ENCODE data around the gene FSTL5.

Gene FSTL5

GRCh38 chr4:161949946-161950725, 213.7 kb downstream of the FSTL5 start:
- Histone ChIP-seq H3K36me3 (ENCODE audit: insufficient read depth, low read length) (no peaks in the 10 kb centered on the region), H3K9ac (ENCODE audit: low read depth, low read length) (no peak overlapping the region), H4K20me1 (ENCODE audit: insufficient read depth, low read length) (no peaks in the 10 kb centered on the region), H3K27ac (ENCODE audit: low read length) (no peak overlapping the region), H3K9me3 (ENCODE audit: insufficient read depth, low read length, severe bottlenecking) (no peaks in the 10 kb centered on the region), H3K79me2 (ENCODE audit: insufficient read depth, low read length) (no peaks in the 10 kb centered on the region), H2AFZ (ENCODE audit: low read depth, low read length) (no peak overlapping the region), H3K4me1 (ENCODE audit: insufficient read depth, low read length) (no peaks in the 10 kb centered on the region), H3K4me2 (ENCODE audit: insufficient read depth, low read length) (no peak overlapping the region), H3K27me3 (ENCODE audit: insufficient read depth, low read length, poor library complexity) (no peaks in the 10 kb centered on the region), H3K4me3 (ENCODE audit: low read depth in 1 of 2, low read length in 2 of 2) (no peak overlapping the region)
- TF ChIP-seq, protein P1, sequence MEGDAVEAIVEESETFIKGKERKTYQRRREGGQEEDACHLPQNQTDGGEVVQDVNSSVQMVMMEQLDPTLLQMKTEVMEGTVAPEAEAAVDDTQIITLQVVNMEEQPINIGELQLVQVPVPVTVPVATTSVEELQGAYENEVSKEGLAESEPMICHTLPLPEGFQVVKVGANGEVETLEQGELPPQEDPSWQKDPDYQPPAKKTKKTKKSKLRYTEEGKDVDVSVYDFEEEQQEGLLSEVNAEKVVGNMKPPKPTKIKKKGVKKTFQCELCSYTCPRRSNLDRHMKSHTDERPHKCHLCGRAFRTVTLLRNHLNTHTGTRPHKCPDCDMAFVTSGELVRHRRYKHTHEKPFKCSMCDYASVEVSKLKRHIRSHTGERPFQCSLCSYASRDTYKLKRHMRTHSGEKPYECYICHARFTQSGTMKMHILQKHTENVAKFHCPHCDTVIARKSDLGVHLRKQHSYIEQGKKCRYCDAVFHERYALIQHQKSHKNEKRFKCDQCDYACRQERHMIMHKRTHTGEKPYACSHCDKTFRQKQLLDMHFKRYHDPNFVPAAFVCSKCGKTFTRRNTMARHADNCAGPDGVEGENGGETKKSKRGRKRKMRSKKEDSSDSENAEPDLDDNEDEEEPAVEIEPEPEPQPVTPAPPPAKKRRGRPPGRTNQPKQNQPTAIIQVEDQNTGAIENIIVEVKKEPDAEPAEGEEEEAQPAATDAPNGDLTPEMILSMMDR (IDR thresholded peaks at IDR 0.05; ENCODE audit: borderline replicate concordance, extremely low read depth, low read length, poor library complexity, severe bottlenecking) = no peak
- no peak for TF ChIP-seq EZH2 (IDR thresholded peaks at IDR 0.05; ENCODE audit: borderline replicate concordance, low read depth, low read length, severe bottlenecking)
- DNase-seq (no peak), ATAC-seq (ENCODE audit: insufficient read depth, low read depth) (no peak)

DNA sequence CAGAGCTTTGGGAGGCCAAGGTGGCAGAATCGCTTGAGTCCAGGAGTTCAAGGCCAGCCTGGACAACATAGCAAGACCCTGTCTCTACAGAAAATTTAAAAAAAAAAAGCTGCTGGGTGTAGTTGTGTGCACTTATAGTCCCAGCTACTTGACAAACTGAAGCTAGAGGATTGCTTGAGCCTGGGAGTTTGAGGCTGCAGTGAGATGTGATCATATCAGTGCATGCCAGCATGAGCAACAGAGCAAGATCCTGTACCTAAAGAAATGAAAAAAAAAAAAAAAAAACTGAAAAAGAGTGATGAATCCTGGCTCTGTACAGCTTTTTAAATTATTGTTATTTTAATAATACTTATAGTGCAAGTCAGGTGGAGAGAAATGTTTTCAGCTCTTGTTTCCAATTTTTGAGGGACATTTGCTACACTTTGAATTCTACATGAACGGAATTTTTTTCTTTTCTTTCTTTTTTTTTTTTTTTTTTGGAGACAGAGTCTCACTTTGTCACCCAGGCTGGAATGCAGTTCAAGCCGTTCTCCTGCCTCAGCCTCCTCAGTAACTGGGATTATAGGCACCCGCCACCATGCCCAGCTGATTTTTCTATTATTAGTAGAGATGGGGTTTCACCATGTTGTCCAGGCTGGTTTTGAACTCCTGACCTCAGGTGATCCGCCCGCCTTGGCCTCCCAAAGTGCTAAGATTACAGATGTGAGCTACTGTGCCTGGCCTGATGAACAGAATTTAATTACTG, 215.6 kb downstream of the FSTL5 start:
- no peak for ATAC-seq (ENCODE audit: insufficient read depth, low read depth)
- Histone ChIP-seq H3K27me3 (ENCODE audit: insufficient read depth, low read length, poor library complexity) (no peaks in the 10 kb centered on the region), H3K27ac (ENCODE audit: low read length) (no peak overlapping the region), H3K4me3 (ENCODE audit: low read depth in 1 of 2, low read length in 2 of 2) (no peak overlapping the region), H4K20me1 (ENCODE audit: insufficient read depth, low read length) (no peaks in the 10 kb centered on the region), H3K4me2 (ENCODE audit: insufficient read depth, low read length) (no peak overlapping the region), H3K9ac (ENCODE audit: low read depth, low read length) (no peak overlapping the region), H3K36me3 (ENCODE audit: insufficient read depth, low read length) (no peaks in the 10 kb centered on the region), H3K4me1 (ENCODE audit: insufficient read depth, low read length) (no peaks in the 10 kb centered on the region), H3K79me2 (ENCODE audit: insufficient read depth, low read length) (no peaks in the 10 kb centered on the region), H3K9me3 (ENCODE audit: insufficient read depth, low read length, severe bottlenecking) (no peaks in the 10 kb centered on the region), H2AFZ (ENCODE audit: low read depth, low read length) (no peak overlapping the region)
- TF ChIP-seq, protein P1 (IDR thresholded peaks at IDR 0.05; ENCODE audit: borderline replicate concordance, extremely low read depth, low read length, poor library complexity, severe bottlenecking) = no peak
- no peak for TF ChIP-seq EZH2 (IDR thresholded peaks at IDR 0.05; ENCODE audit: borderline replicate concordance, low read depth, low read length, severe bottlenecking)
- DNase-seq = no peak

- H3K4me1 ChIP-seq (ENCODE audit: insufficient read depth, low read length) = no peaks in the 10 kb centered on the region
- H3K79me2 ChIP-seq (ENCODE audit: insufficient read depth, low read length) = no peaks in the 10 kb centered on the region
- no peak overlapping the region for H2AFZ ChIP-seq (ENCODE audit: low read depth, low read length)
- H4K20me1 ChIP-seq (ENCODE audit: insufficient read depth, low read length) = no peaks in the 10 kb centered on the region
- TF ChIP-seq, protein P1 (IDR thresholded peaks at IDR 0.05; ENCODE audit: borderline replicate concordance, extremely low read depth, low read length, poor library complexity, severe bottlenecking) = no peak
- no peak for TF ChIP-seq EZH2 (IDR thresholded peaks at IDR 0.05; ENCODE audit: borderline replicate concordance, low read depth, low read length, severe bottlenecking)
- no peak overlapping the region for H3K4me3 ChIP-seq (ENCODE audit: low read depth in 1 of 2, low read length in 2 of 2)
- no peak overlapping the region for H3K27ac ChIP-seq (ENCODE audit: low read length)
- no peaks in the 10 kb centered on the region for H3K9me3 ChIP-seq (ENCODE audit: insufficient read depth, low read length, severe bottlenecking)
- H3K27me3 ChIP-seq (ENCODE audit: insufficient read depth, low read length, poor library complexity) = no peaks in the 10 kb centered on the region
- no peak overlapping the region for H3K9ac ChIP-seq (ENCODE audit: low read depth, low read length)
- H3K36me3 ChIP-seq (ENCODE audit: insufficient read depth, low read length) = no peaks in the 10 kb centered on the region
- ATAC-seq (ENCODE audit: insufficient read depth, low read depth) (no peak), DNase-seq (no peak)
- no peak overlapping the region for H3K4me2 ChIP-seq (ENCODE audit: insufficient read depth, low read length)
Measured at GRCh38 chr4:161937596-161937995, 226.2 kb downstream of the FSTL5 start.

Data from DND-41 (cell line).